ENCODE data around the gene CALD1. TPM values are rescaled to one million over a fixed set of nuclear protein-coding genes. Genes with fewer than 3 reads are reported as not detected.

CALD1 gene
- total RNA-seq, 1 experiment from 2014 or later: 107 TPM

DNA sequence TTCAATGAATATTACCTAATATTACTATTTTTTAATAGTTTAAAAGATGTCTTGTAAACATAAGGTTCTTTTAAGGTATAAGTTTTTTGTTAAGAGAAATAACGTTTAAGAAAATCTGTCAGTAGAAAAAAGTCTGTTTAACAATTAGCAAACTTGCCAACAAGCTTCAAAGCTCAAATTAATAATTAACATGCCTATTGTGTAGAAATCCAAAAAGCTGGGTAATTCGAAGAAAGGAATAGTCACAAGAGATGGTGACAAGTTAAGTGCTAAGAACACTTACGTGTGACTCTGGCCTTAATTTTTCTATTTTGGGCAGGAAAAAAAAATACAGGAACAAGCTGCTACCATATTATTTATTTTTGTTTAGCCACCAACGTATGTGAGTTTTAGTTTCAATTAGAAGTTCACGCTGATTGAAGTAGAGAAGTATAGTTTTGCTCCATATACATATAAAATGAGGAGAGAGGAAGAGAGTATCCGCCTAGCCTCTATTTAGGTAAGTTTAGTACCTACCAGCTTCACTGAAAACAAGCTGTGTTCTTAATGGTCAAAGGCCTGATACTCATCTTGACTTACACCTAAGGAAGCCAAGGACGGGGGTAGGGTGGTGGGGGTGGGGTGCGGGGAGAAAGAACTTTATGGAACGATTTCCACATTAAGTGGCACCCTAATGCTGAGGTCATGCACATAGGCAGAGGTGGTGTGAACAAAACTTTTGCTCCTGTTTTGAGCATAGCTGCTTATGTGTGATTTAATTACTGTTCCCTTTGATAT is 163.4 kb downstream of the CALD1 start:
- Histone ChIP-seq H3K9ac (ENCODE audit: extremely low read depth, insufficient read length, low read length) (no peak overlapping the region), H3K14ac (ENCODE audit: insufficient read depth, low read length) (no peak overlapping the region), H3K27me3 (ENCODE audit: insufficient read depth, low read length) (no peaks in the 10 kb centered on the region), H2BK20ac (ENCODE audit: low read depth, low read length, poor library complexity, severe bottlenecking) (no peak overlapping the region), H2BK15ac (ENCODE audit: low read depth, low read length) (no peak overlapping the region), H3K4me1 (ENCODE audit: insufficient read depth, low read length) (no peaks in the 10 kb centered on the region), H3K9me3 (ENCODE audit: control insufficient read depth, low read depth, low read length) (no peaks in the 10 kb centered on the region), H3K4ac (ENCODE audit: low read depth, low read length) (no peak overlapping the region), H2AK5ac (ENCODE audit: insufficient read length, low read length) (no peak overlapping the region), H3T11ph (ENCODE audit: low read length) (no peak overlapping the region), H2BK5ac (ENCODE audit: insufficient read length, low read length) (no peak overlapping the region), H4K20me1 (ENCODE audit: control insufficient read depth, insufficient read depth, insufficient read length) (no peaks in the 10 kb centered on the region), H3K79me1 (ENCODE audit: insufficient read depth, low read depth, low read length, poor library complexity, severe bottlenecking) (no peaks in the 10 kb centered on the region), H2AFZ (ENCODE audit: low read length) (no peak overlapping the region), H3K18ac (ENCODE audit: insufficient read length, low read depth, low read length) (no peak overlapping the region), H3K79me2 (ENCODE audit: insufficient read depth, low read length) (no peaks in the 10 kb centered on the region), H3K4me2 (ENCODE audit: insufficient read depth, insufficient read length, low read length) (no peak overlapping the region), H4K91ac (ENCODE audit: insufficient read length, low read depth, low read length) (no peak overlapping the region), H4K5ac (ENCODE audit: insufficient read length, low read depth, low read length) (no peak overlapping the region), H2BK120ac (ENCODE audit: low read depth, low read length, poor library complexity, severe bottlenecking) (no peak overlapping the region), H4K8ac (replicated peaks; ENCODE audit: insufficient read length, low read depth, low read length) (no peak overlapping the region), H3K23me2 (ENCODE audit: insufficient read length, low read depth, low read length, poor library complexity, severe bottlenecking) (no peaks in the 10 kb centered on the region), H3K27ac (ENCODE audit: insufficient read length, low read depth, low read length) (no peak overlapping the region), H3K23ac (ENCODE audit: insufficient read length, low read depth, low read length) (no peak overlapping the region), H3K56ac (ENCODE audit: insufficient read length, low read depth, low read length) (no peak overlapping the region), H2BK12ac (ENCODE audit: insufficient read length, low read depth, low read length) (no peak overlapping the region)
- WGBS (ENCODE audit: extremely low coverage, insufficient read length, low lambda C conversion rate): no CpG with 5 or more reads among the region's 9 CpGs
- Mint-ChIP-seq H3K27me3 (ENCODE audit: low read depth) (no peaks in the 10 kb centered on the region), H3K27ac (peak overlapping the region in 1 of 3 experiments; percentile 44; a peak in 2 of 7 replicates), H3K4me3 (no peak overlapping the region), H3K36me3 (ENCODE audit: insufficient read depth in 1 of 3, low read depth in 3 of 3) (peaks cover 11 to 24% (median 15%) of the 10 kb centered on the region in 3 experiments; a peak in 6 of 7 replicates), H3K9me3 (no peaks in the 10 kb centered on the region), H3K4me1 (peaks cover 11 to 20% of the 10 kb centered on the region in 2 experiments)
- TF ChIP-seq, protein P1, sequence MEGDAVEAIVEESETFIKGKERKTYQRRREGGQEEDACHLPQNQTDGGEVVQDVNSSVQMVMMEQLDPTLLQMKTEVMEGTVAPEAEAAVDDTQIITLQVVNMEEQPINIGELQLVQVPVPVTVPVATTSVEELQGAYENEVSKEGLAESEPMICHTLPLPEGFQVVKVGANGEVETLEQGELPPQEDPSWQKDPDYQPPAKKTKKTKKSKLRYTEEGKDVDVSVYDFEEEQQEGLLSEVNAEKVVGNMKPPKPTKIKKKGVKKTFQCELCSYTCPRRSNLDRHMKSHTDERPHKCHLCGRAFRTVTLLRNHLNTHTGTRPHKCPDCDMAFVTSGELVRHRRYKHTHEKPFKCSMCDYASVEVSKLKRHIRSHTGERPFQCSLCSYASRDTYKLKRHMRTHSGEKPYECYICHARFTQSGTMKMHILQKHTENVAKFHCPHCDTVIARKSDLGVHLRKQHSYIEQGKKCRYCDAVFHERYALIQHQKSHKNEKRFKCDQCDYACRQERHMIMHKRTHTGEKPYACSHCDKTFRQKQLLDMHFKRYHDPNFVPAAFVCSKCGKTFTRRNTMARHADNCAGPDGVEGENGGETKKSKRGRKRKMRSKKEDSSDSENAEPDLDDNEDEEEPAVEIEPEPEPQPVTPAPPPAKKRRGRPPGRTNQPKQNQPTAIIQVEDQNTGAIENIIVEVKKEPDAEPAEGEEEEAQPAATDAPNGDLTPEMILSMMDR (conservative IDR thresholded peaks at IDR 0.05): no peak
- DNase-seq: no peak

Measured in H9 (cell line).